ENCODE data around the gene DNAAF2.
"Not testable (repeated sequence)": the region's sequence is repeated elsewhere in the genome, so short reads cannot be mapped to it uniquely, and the experiment has no call there.

DNAAF2 gene

DNA sequence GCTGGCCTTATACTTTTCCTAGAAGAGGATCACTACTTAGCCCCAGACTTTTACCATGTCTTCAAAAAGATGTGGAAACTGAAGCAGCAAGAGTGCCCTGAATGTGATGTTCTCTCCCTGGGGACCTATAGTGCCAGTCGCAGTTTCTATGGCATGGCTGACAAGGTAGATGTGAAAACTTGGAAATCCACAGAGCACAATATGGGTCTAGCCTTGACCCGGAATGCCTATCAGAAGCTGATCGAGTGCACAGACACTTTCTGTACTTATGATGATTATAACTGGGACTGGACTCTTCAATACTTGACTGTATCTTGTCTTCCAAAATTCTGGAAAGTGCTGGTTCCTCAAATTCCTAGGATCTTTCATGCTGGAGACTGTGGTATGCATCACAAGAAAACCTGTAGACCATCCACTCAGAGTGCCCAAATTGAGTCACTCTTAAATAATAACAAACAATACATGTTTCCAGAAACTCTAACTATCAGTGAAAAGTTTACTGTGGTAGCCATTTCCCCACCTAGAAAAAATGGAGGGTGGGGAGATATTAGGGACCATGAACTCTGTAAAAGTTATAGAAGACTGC is 12.9 kb downstream of the DNAAF2 start:
- DNase-seq (ENCODE audit: low spot score): no peak

DNA sequence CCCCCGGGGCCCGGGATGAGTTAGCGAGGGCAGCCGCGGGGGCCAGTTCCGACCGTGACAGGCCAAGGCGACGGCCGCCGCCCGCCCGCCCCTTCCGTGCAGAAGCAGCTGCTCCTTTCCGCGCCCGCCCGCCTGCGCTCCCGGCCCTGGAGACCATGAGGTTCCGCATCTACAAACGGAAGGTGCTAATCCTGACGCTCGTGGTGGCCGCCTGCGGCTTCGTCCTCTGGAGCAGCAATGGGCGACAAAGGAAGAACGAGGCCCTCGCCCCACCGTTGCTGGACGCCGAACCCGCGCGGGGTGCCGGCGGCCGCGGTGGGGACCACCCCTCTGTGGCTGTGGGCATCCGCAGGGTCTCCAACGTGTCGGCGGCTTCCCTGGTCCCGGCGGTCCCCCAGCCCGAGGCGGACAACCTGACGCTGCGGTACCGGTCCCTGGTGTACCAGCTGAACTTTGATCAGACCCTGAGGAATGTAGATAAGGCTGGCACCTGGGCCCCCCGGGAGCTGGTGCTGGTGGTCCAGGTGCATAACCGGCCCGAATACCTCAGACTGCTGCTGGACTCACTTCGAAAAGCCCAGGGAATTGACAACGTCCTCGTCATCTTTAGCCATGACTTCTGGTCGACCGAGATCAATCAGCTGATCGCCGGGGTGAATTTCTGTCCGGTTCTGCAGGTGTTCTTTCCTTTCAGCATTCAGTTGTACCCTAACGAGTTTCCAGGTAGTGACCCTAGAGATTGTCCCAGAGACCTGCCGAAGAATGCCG is 13.7 kb downstream of the DNAAF2 start:
- DNase-seq (ENCODE audit: low spot score): no peak

DNA sequence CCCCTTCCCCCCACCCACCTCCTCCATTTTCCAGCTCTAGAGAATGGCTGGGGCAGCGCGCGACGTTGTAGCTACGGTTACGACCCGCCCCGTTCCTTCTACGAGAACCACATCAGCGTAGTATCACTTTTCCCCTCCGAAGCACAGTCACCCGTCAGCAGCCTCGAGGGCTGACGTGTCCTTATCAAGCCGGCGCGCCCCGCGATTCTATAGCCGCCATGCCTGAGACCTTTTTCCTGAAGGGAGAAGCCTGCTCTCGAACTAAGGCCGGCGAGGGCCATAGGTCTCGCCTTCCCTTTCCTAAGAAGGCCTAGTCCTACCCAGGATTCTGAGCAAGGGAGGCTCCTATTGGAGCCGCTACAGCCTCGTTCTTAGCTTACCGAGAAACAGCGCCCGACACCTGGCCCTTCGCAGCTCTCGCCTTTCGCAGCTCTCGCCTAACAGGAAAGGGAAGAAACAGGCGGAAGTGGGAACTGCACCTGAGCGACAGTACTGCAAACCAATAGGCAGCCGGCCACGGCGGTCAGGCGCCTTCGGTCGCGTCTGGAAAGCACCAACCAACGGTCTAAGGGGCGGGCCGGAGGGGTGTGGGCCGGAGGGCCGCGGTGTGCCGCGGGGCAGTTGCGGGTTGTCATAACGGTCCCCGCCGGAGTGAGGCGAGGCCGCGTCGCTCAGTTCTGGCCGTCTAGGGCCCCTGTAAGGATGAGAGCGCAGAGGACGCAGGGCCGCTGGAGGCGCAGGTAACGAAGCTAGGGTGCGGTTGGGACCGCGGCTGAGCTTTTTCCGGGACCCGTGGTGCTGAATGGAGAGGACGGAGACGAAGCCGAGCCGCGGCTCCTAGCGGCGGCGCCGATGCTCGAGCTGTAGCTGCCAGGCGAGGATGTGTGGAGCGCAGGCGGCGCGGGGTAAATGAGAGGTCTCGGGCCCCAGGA is 14.6 kb downstream of the DNAAF2 start, which contains the start of the genes MGAT2 and RPL36AL:
Gene MGAT2, plus strand, starts transcription at position 618 of the 932 bp plus-strand sequence. CDS start 470 bp downstream, outside the sequence.
Gene RPL36AL, minus strand, starts transcription at position 445 of the 932 bp plus-strand sequence. CDS start 1,522 bp downstream, outside the sequence.
- DNase-seq (ENCODE audit: low spot score): peak; percentile 91

DNA sequence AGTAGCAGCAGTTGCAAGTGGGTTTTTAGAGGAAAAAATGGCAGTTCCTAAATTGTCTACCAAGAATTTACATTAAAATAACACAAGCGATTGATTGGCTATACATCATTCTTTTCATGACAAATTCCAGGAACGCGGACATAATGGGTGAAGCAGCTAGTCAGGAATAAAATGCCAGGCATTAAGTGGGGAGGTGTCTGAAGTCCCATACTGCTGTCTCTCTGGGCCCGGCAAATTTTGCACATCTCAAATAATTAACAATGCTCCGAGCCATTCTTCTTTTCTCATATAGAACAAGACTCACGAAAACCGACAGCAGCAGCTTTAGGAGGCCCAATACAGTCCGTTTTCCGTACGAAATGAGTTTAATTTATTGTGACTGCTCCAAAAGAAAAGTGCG is 15.3 kb downstream of the DNAAF2 start:
- DNase-seq (ENCODE audit: low spot score): no peak

DNA sequence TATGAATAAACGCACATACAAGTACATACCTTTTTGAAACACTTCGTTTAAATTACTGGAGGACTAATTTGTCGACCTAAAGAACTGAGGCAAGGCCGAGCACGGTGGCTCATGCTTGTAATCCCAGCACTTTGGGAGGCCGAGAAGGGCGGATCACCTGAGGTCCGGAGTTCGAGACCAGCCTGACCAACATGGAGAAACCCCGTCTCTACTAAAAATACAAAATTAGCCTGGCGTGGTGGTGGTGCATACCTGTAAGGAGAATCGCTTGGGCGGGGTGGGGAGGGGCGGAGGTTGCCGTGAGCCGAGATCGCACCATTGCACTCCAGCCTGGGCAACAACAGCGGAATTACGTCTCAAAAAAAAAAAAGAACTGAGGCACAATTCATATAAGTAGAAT is 15.8 kb downstream of the DNAAF2 start:
- not testable (repeated sequence) for DNase-seq (ENCODE audit: low spot score)

DNA sequence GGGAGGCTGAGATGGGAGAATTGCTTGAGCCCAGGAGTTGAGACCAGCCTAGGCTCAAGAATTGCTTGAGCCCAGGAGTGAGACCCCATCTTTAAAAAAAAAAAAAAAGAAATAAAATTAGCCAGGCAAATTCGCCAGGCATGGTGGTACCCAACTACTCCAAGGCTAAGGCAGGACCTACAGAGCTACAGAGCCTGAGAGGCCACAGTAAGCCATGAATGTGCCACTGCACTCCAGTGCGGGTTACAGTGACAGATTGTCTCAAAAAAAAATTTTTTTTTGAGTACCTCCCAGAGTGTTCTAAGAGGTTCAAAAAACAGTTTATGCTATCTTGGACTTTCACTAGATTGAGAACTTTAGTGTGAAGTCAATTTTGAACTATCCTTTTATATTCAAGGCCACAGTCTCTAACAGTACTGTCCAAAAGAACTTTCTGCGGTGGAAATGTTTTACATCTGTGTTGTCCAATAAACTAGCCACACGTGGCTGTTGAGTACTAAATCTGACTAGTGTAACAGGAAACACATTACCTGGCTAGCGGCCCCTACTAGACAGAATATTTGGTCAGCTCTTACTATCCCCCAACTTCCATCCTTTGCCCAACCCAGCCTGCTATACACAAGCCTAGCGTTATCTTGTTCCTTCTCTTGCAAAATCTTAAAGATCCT is 17.1 kb downstream of the DNAAF2 start:
- DNase-seq (ENCODE audit: low spot score): no peak

DNA sequence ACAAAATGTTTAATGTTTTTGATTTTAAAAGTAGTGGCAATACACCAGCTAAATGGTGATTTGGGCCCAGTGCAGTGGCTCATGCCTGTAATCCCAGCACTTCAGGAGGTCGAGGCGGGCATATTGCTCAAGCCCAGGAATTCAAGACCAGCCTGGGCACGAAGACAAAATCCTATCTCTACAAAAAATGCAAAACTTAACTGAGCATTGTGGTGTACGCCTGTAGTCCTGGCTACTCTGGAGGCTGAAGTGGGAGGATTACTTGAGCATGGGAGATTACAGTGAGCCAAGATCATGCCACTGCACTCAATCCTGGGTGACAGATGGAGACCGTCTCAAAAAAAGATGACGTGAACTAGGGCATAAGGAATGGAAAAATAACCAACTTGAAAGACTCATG is 19.3 kb downstream of the DNAAF2 start:
- no peak for DNase-seq (ENCODE audit: low spot score)

DNA sequence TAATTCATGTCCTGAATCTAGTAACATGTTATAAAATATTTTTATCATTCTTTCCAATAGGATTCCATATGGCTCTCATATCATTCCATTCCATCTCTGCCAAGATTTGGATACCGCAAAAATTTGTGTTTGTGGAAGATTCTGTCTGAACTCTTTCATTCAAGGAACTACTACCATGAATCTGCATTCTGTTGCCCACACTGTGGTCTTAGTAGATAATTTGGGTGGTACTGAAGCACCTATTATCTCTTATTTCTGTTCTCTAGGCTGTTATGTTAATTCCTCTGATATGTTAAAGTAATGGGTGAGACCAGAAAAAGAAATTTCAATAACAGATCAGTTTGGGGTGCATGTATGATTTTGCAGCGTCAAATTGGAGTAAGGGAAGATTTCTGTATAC is 20.8 kb downstream of the DNAAF2 start:
- no peak for DNase-seq (ENCODE audit: low spot score)

DNA sequence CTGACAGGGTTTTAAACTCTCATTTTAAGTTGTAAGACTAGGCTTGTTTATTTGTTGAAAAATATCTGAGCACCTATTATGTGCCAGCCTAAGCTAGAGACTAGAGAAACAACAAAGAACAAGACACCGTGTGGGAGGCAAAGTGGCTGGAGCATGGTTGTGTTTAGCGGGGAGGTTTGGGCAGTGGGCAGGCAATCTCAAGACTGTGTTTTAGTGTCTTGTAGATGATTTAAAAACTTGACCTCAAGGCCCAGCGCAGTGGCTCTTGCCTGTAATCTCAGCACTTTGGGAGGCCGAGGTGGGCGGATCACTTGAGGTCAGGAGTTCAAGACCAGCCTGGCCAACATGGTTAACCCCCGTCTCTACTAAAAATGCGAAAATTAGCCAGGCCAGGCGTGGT is 22.4 kb downstream of the DNAAF2 start:
- DNase-seq (ENCODE audit: low spot score): no peak

DNA sequence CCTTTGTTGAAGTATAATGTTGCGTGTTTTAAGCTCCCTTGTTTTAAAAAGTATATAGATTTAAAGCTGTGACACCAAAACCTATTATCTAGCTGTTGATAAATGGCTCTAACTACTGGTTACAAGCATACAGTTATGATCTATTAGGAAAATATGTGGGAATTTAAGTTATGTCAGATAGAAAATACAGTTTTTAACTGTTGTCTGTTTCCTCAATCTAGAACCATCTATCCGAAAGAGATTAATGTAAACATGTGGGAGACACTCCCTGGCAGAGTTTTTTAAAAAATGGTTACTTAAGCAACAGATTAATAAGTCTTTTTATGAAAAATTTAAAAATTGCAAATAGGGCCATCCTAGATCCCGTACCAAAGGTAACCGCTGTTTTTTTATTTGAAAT is 22.8 kb downstream of the DNAAF2 start:
- no peak for DNase-seq (ENCODE audit: low spot score)

DNA sequence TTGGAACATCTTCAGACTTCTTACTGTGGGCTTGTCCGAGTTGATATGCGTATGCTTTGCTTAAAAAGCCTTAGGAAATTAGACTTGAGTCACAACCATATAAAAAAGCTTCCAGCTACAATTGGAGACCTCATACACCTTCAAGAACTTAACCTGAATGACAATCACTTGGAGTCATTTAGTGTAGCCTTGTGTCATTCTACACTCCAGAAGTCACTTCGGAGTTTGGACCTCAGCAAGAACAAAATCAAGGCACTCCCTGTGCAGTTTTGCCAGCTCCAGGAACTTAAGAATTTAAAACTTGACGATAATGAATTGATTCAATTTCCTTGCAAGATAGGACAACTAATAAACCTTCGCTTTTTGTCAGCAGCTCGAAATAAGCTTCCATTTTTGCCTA is 27.5 kb downstream of the DNAAF2 start:
- DNase-seq (ENCODE audit: low spot score): no peak

DNA sequence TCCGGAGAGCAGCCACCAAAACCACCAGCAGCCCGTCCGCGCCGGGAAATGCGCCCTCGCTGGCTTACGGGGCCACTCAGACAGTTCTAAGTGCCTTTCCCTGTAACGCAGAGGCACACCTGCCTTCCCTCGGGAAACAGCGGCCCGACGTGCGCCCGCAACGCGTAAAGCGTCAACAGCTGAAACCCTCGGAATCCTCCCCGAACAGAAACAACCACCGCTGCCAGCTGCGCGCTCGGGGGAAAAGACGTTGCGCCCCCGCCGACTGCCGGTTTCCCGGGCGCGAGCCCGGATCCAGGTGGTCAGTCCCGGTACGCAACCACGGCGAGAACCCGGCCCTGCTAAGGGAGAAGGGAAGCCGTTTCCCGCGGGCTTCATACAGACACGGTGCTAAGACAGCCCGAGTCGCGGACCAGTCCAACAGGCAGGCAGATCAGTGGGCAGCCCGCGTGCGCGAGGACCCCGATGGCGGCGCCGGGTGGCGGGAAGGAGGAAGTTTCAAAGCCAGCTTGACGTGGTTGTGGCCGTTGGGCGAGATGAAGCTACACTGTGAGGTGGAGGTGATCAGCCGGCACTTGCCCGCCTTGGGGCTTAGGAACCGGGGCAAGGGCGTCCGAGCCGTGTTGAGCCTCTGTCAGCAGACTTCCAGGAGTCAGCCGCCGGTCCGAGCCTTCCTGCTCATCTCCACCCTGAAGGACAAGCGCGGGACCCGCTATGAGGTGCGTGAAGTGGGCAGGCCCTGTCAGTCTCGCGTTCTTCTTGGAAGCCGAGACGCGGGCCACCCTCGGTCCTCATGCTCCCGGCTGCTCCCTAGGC is 36.4 kb downstream of the DNAAF2 start, which contains the start of gene LRR1:
Gene LRR1, plus strand, starts transcription at position 456 of the 816 bp plus-strand sequence. Its CDS starts 81 bp downstream, at position 537.
- DNase-seq (ENCODE audit: low spot score): no peak

DNA sequence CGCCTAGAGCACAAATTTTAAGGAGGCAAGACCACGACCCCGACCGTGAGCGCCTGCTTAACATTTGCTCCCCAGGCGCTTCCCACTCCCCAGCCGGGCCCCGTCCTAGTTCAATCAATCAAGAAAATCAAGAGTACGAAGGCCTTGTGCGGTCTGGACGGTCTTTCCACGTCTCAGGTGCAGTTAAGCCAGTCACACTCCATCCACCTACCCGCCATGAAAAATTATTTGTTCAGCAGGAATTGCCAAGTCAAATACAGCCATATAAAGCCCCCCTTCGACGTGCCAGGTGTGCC is 36.9 kb downstream of the DNAAF2 start:
- no peak for DNase-seq (ENCODE audit: low spot score)

DNA sequence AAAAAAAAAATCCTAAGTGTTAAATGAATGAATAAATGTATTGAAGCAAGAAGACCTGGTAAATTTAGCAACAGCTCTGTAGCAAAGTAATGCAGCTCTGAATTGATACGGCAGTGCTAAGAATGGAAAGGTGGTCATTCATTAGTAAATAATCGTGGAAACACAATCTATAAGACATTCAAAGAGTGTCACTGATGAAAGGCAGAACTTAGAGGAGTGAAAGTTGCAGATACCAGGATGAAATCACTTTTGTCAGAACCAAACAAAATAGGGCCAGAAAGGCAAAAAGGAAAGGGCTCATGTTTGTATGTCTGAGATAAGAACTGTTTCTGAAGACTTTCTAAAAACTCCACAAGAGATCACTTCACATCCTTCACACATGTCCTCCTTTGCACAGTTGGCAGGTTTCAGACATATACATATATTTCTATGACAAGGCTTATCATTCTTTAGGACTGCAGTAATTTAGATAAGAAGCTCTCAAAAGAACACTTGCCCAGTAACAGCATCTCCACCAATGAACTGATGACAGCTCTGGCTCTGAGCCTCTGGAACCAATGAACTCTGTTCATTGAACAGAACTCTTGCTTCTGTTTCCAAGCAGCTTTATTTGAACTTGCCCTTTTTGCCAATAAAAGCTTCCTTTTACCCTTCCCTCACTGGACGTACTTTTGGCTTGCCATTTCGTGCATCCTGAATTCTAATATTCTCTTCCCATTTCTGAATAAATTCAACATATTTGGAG is 40.5 kb downstream of the DNAAF2 start:
- no peak for DNase-seq (ENCODE audit: low spot score)

DNA sequence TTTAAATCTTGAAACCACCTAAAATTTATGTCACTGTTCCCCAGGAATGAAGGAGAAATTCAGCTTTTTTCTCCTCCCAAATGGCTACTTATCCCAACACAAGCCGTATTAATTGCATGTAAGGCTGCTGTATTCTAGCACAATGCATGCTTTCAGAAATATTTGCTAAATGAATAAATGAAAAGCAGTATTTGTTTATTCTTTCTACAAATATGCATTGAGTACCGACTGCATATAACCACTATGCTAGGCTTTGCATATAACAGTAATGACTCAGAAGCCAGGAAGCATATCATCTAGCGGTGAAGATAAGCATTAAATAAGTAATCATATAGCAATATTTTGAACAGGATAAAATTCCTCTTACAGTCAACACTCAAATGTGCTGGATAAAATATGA is 42.0 kb downstream of the DNAAF2 start:
- DNase-seq (ENCODE audit: low spot score): peak; percentile 85

DNA sequence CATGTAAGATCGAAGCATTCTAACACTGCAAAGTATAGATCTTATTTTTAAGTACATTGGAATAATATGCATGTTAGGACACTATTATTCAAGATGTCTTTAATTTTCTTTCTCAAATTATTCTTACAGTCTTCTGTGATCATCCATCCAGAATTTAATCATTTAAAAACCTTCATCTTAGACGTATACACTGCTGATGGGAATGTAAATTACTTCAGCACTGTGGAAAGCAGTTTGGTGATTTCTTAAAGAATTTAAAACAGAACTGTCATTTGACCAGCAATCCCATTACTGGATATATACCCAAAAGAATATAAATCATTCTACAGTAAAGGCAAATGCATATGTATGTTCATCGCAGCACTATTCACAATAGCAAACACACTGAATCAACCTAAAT is 45.7 kb downstream of the DNAAF2 start:
- no peak for DNase-seq (ENCODE audit: low spot score)

DNA sequence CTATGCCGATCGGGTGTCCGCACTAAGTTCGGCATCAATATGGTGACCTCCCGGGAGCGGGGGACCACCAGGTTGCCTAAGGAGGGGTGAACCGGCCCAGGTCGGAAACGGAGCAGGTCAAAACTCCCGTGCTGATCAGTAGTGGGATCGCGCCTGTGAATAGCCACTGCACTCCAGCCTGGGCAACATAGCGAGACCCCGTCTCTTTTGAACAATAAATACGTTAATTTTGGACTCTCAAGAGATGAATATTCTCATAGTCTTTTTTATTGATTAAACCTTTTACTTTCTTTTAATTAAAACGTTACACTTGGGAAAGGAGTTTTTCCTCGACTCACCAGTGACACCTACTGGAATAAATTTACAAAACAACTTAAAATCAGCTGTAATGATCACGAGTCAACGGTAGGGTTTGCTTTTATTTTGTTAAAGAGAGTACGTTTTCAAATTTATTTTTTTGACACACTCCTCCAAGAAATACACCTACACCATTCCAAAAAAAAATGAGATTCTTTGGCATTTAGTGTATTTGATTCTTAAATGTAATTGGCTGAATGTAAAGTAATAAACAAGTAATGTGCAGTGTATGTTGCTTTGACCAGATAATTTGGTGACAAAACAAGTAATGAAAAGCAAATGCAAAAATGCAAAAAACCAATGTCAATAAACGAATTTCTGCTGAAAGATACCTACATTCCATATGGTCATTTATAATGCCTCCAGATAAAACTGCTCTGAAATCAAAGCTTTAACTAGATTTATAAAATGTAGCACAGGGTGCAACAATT is 48.2 kb downstream of the DNAAF2 start:
- DNase-seq (ENCODE audit: low spot score): peak; percentile 62

DNA sequence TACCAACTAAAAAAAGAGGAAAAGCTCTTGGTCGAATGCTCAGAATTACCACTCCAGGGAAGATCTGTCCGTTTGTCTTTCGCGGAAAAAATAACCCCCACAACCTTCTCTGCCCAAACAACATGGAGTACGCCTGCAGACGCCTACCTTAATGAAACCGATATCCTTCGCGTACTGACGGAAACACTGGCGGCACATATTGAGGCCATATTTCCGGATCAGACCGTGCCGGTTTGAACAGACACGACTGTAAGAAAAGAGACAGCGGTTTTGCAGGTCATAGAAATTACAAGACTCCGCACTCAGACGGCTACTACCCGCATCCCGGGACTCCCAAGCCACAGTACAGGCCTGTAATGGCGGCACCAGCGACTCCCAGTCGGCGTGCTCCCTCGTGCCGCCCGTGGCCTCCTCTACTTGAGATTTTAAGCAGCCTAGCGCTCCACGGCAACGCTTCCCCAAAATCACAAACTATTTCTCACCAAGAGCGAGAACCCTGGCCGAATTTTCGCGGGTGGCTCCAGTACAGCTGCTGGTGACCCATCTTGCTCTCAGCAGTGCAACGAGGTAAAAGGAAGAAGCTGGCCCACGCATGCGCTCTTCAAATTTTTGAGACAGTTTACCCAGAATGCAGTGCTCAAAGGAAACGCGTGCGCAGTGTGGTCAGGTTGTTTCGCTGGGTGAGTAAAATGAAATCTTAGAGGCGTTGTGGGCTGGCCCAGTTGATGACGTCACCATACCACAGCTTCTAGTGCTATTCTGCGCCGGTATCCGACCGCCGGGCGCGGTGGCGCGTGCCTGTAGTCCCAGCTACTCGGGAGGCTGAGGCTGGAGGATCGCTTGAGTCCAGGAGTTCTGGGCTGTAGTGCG is 49.0 kb downstream of the DNAAF2 start, which contains the start of gene RPS29:
Gene RPS29, minus strand, starts transcription at position 578 of the 870 bp plus-strand sequence. Its CDS starts 34 bp downstream, at position 544.
- DNase-seq (ENCODE audit: low spot score): peak; percentile 99
